ENCODE data around the gene KCNQ5.

Gene KCNQ5

GRCh38 chr6:73004231-73004630, 382.4 kb downstream of the KCNQ5 start:
- Histone ChIP-seq H3K27me3 (ENCODE audit: control insufficient read depth, low read length) (no peaks in the 10 kb centered on the region), H3K4me2 (ENCODE audit: low read length) (no peak overlapping the region), H3K36me3 (ENCODE audit: control insufficient read depth, low read length) (peaks cover 34% of the 10 kb centered on the region), H3F3A (ENCODE audit: control insufficient read depth, insufficient read depth) (no peaks in the 10 kb centered on the region), H3K4me1 (ENCODE audit: control insufficient read depth, low read length) (no peaks in the 10 kb centered on the region), H3K4me3 (ENCODE audit: low read length) (no peak overlapping the region), H3K79me2 (ENCODE audit: control insufficient read depth, low read length) (no peaks in the 10 kb centered on the region), H3K9me3 (ENCODE audit: control insufficient read depth, insufficient read depth, low read length) (peaks cover 11% of the 10 kb centered on the region; the same call in 1 of the 2 replicates), H3K27ac (ENCODE audit: low read depth, low read length) (no peak overlapping the region), H4K20me1 (ENCODE audit: control insufficient read depth, insufficient read depth, low read depth, low read length) (no peaks in the 10 kb centered on the region), H3K9me2 (replicated peaks; ENCODE audit: control insufficient read depth, low read length) (no peaks in the 10 kb centered on the region)
- TF ChIP-seq CTCF (IDR thresholded peaks at IDR 0.05; ENCODE audit: low read depth, low read length, poor library complexity, severe bottlenecking), result no peak
- TF ChIP-seq EZH2phosphoT487 (IDR thresholded peaks at IDR 0.05; ENCODE audit: borderline replicate concordance, low read length), result no peak

GRCh38 chr6:73004861-73005260, 383.0 kb downstream of the KCNQ5 start:
- TF ChIP-seq EZH2phosphoT487 (IDR thresholded peaks at IDR 0.05; ENCODE audit: borderline replicate concordance, low read length), result no peak
- no peak for TF ChIP-seq CTCF (IDR thresholded peaks at IDR 0.05; ENCODE audit: low read depth, low read length, poor library complexity, severe bottlenecking)
- Histone ChIP-seq H3K4me2 (ENCODE audit: low read length) (no peak overlapping the region), H3K79me2 (ENCODE audit: control insufficient read depth, low read length) (no peaks in the 10 kb centered on the region), H3K9me3 (ENCODE audit: control insufficient read depth, insufficient read depth, low read length) (peaks cover 11% of the 10 kb centered on the region; the same call in 1 of the 2 replicates), H3F3A (ENCODE audit: control insufficient read depth, insufficient read depth) (no peaks in the 10 kb centered on the region), H3K4me1 (ENCODE audit: control insufficient read depth, low read length) (no peaks in the 10 kb centered on the region), H3K36me3 (ENCODE audit: control insufficient read depth, low read length) (peaks cover 34% of the 10 kb centered on the region), H3K27ac (ENCODE audit: low read depth, low read length) (no peak overlapping the region), H3K4me3 (ENCODE audit: low read length) (no peak overlapping the region), H4K20me1 (ENCODE audit: control insufficient read depth, insufficient read depth, low read depth, low read length) (no peaks in the 10 kb centered on the region), H3K9me2 (replicated peaks; ENCODE audit: control insufficient read depth, low read length) (no peaks in the 10 kb centered on the region), H3K27me3 (ENCODE audit: control insufficient read depth, low read length) (no peaks in the 10 kb centered on the region)

GRCh38 chr6:73006146-73006545, 384.3 kb downstream of the KCNQ5 start:
- Histone ChIP-seq H3K27ac (ENCODE audit: low read depth, low read length) (no peak overlapping the region), H3K36me3 (ENCODE audit: control insufficient read depth, low read length) (peaks cover 34% of the 10 kb centered on the region), H3F3A (ENCODE audit: control insufficient read depth, insufficient read depth) (no peaks in the 10 kb centered on the region), H3K4me2 (ENCODE audit: low read length) (no peak overlapping the region), H3K9me2 (replicated peaks; ENCODE audit: control insufficient read depth, low read length) (no peaks in the 10 kb centered on the region), H3K4me1 (ENCODE audit: control insufficient read depth, low read length) (no peaks in the 10 kb centered on the region), H3K4me3 (ENCODE audit: low read length) (no peak overlapping the region), H3K27me3 (ENCODE audit: control insufficient read depth, low read length) (no peaks in the 10 kb centered on the region), H3K9me3 (ENCODE audit: control insufficient read depth, insufficient read depth, low read length) (peaks cover 11% of the 10 kb centered on the region; the same call in 1 of the 2 replicates), H3K79me2 (ENCODE audit: control insufficient read depth, low read length) (no peaks in the 10 kb centered on the region), H4K20me1 (ENCODE audit: control insufficient read depth, insufficient read depth, low read depth, low read length) (no peaks in the 10 kb centered on the region)
- TF ChIP-seq EZH2phosphoT487 (IDR thresholded peaks at IDR 0.05; ENCODE audit: borderline replicate concordance, low read length) (no peak), CTCF (IDR thresholded peaks at IDR 0.05; ENCODE audit: low read depth, low read length, poor library complexity, severe bottlenecking) (no peak)

All from DOHH2 (cell line).